PC-9 (cell line): ENCODE data around the gene RPL10A. TPM values are rescaled to one million over a fixed set of nuclear protein-coding genes. Genes with fewer than 3 reads are reported as not detected.

Source experiments
- BruUV-seq: library from RNA; stranded (reverse); fragments of 400-500 nt; replicated peaks from 2 replicates; lab custom pipeline; 2021; lab: Mats Ljungman, UMichigan
- CTCF ChIA-PET: fragments of 300-600 bp; sonication (Branson Sonifier 250); formaldehyde crosslinking; loops from one replicate; lab custom pipeline; 2022; ENCODE audit warnings: antibody characterized with exemption; lab: Charles Lee
- POLR2A ChIA-PET: fragments of 300-600 bp; sonication (Branson Sonifier 250); formaldehyde crosslinking; loops from one replicate; lab custom pipeline; 2022; ENCODE audit warnings: antibody characterized with exemption; ENCODE audit not compliant: unreplicated experiment; lab: Charles Lee
- DNase-seq, 2 experiments: peaks; one replicate each; pipeline versions ENCODE4 v3.0.0 to v3.0.0-alpha.2; 2015 to 2022; ENCODE audit warnings: mixed read lengths in 1 of 2
- H2AFZ ChIP-seq: fragments of 200-600 bp; sonication (generic); 2 replicates; pipeline ENCODE4 v1.8.1; 2017; ENCODE audit warnings: antibody characterized with exemption
- H3F3A ChIP-seq: fragments of 200-600 bp; sonication (generic); 2 replicates; pipeline ENCODE4 v1.8.1; 2017; ENCODE audit warnings: antibody characterized with exemption, mild to moderate bottlenecking, low read depth; ENCODE audit not compliant: insufficient read depth
- H3K27ac ChIP-seq: fragments of 200-600 bp; sonication (generic); 2 replicates; pipeline ENCODE4 v1.6.1; 2016; ENCODE audit warnings: mixed run types
- H3K27me3 ChIP-seq: fragments of 200-600 bp; sonication (generic); 2 replicates; pipeline ENCODE4 v1.6.1; 2016; ENCODE audit warnings: low read depth, mixed run types; ENCODE audit not compliant: insufficient read depth
- H3K36me3 ChIP-seq: fragments of 200-600 bp; sonication (generic); 2 replicates; pipeline ENCODE4 v1.6.1; 2016; ENCODE audit warnings: low read depth, mixed run types
- H3K4me1 ChIP-seq: fragments of 200-600 bp; sonication (generic); replicated peaks from 2 replicates; pipeline ENCODE4 v1.6.1; 2016; ENCODE audit warnings: mixed run types; ENCODE audit not compliant: insufficient read depth
- H3K4me2 ChIP-seq: fragments of 200-600 bp; sonication (generic); 2 replicates; pipeline ENCODE4 v1.6.1; 2017; ENCODE audit warnings: mixed run types
- H3K4me3 ChIP-seq: fragments of 200-600 bp; sonication (generic); 2 replicates; pipeline ENCODE4 v1.6.1; 2016; ENCODE audit warnings: mixed run types
- H3K79me2 ChIP-seq: fragments of 200-600 bp; sonication (generic); 2 replicates; pipeline ENCODE4 v1.6.1; 2017; ENCODE audit warnings: low read depth, mixed run types
- H3K9me2 ChIP-seq: fragments of 200-600 bp; sonication (generic); 2 replicates; pipeline ENCODE4 v1.8.1; 2017; ENCODE audit warnings: mild to moderate bottlenecking; ENCODE audit not compliant: insufficient read depth
- H3K9me3 ChIP-seq: fragments of 200-600 bp; sonication (generic); 2 replicates; pipeline ENCODE4 v1.8.1; 2016; ENCODE audit warnings: low read depth; ENCODE audit not compliant: insufficient read depth
- H4K20me1 ChIP-seq: fragments of 200-600 bp; sonication (generic); 2 replicates; pipeline ENCODE4 v1.8.1; 2017; ENCODE audit not compliant: insufficient read depth
- EZH2 ChIP-seq: fragments of 200-600 bp; sonication (generic); IDR thresholded peaks from 2 replicates; pipeline ENCODE4 v1.8.0; 2017; ENCODE audit warnings: antibody characterized with exemption, low read depth
- intact Hi-C: fragments of 100-400 bp; cut with micrococcal nuclease; formaldehyde crosslinking; loops from one replicate; pipeline ENCODE4 v1.10.0; 2022; ENCODE audit not compliant: unreplicated experiment
- total RNA-seq: library from RNA; stranded (reverse); gene quantifications from 2 replicates; pipeline ENCODE4 v1.2.3, GENCODE V29; 2021
- TF ChIP-seq, protein P1 (sequence below): fragments of 200-600 bp; sonication (generic); conservative IDR thresholded peaks from 2 replicates; pipeline ENCODE4 v1.6.1; 2017; ENCODE audit warnings: mixed run types, antibody characterized with exemption, mild to moderate bottlenecking, moderate library complexity

Gene RPL10A
- total RNA-seq, 1 experiment from 2014 or later, result 1,335 TPM

- CTCF ChIA-PET, result interaction anchor here (0.5 kb wide), 1 partner anchor 93 kb away, joined by 13 read pairs; no protein-coding TSS in a partner anchor
Measured at GRCh38 chr6:35439308-35439707, 28.9 kb upstream of the RPL10A start.

GRCh38 chr6:35441205-35441604 lies 27.0 kb upstream of the RPL10A start:
- Histone ChIP-seq H3K9me2 (no peaks in the 10 kb centered on the region), H3K27ac (no peak overlapping the region), H3K4me3 (no peak overlapping the region), H3F3A (no peaks in the 10 kb centered on the region), H3K27me3 (no peaks in the 10 kb centered on the region), H2AFZ (no peak overlapping the region), H3K79me2 (no peaks in the 10 kb centered on the region), H3K4me1 (no peaks in the 10 kb centered on the region), H3K36me3 (no peaks in the 10 kb centered on the region), H4K20me1 (no peaks in the 10 kb centered on the region), H3K9me3 (no peaks in the 10 kb centered on the region), H3K4me2 (no peak overlapping the region)
- POLR2A ChIA-PET, result no interaction called here
- TF ChIP-seq EZH2, result no peak
- TF ChIP-seq, protein P1, sequence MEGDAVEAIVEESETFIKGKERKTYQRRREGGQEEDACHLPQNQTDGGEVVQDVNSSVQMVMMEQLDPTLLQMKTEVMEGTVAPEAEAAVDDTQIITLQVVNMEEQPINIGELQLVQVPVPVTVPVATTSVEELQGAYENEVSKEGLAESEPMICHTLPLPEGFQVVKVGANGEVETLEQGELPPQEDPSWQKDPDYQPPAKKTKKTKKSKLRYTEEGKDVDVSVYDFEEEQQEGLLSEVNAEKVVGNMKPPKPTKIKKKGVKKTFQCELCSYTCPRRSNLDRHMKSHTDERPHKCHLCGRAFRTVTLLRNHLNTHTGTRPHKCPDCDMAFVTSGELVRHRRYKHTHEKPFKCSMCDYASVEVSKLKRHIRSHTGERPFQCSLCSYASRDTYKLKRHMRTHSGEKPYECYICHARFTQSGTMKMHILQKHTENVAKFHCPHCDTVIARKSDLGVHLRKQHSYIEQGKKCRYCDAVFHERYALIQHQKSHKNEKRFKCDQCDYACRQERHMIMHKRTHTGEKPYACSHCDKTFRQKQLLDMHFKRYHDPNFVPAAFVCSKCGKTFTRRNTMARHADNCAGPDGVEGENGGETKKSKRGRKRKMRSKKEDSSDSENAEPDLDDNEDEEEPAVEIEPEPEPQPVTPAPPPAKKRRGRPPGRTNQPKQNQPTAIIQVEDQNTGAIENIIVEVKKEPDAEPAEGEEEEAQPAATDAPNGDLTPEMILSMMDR, result no peak
- no peak for DNase-seq
- CTCF ChIA-PET, result no interaction called here
- intact Hi-C loops, result no loop called here
- BruUV-seq, result no TSS peak

More at GRCh38 chr6:35439308-35439707, 28.9 kb upstream of the RPL10A start:
- no TSS peak for BruUV-seq
- intact Hi-C loops, result no loop called here
- TF ChIP-seq, protein P1, result no peak
- H2AFZ ChIP-seq, result no peak overlapping the region
- no peak overlapping the region for H3K4me2 ChIP-seq
- no peaks in the 10 kb centered on the region for H3K27me3 ChIP-seq
- no peaks in the 10 kb centered on the region for H4K20me1 ChIP-seq
- no peak overlapping the region for H3K27ac ChIP-seq
- H3K4me1 ChIP-seq, result no peaks in the 10 kb centered on the region
- no peaks in the 10 kb centered on the region for H3K79me2 ChIP-seq
- no peaks in the 10 kb centered on the region for H3K9me2 ChIP-seq
- no peak for DNase-seq
- H3K36me3 ChIP-seq, result no peaks in the 10 kb centered on the region
- H3K9me3 ChIP-seq, result no peaks in the 10 kb centered on the region
- H3F3A ChIP-seq, result no peaks in the 10 kb centered on the region
- no peak overlapping the region for H3K4me3 ChIP-seq
- POLR2A ChIA-PET, result no interaction called here

GRCh38 chr6:35441642-35442041 lies 26.6 kb upstream of the RPL10A start:
- intact Hi-C loops, result no loop called here
- BruUV-seq, result no TSS peak
- no peak for TF ChIP-seq EZH2
- TF ChIP-seq, protein P1, result no peak
- Histone ChIP-seq H3K4me2 (no peak overlapping the region), H3K4me1 (no peaks in the 10 kb centered on the region), H3K27me3 (no peaks in the 10 kb centered on the region), H4K20me1 (no peaks in the 10 kb centered on the region), H3F3A (no peaks in the 10 kb centered on the region), H3K79me2 (no peaks in the 10 kb centered on the region), H3K9me2 (no peaks in the 10 kb centered on the region), H3K36me3 (no peaks in the 10 kb centered on the region), H2AFZ (no peak overlapping the region), H3K9me3 (no peaks in the 10 kb centered on the region), H3K4me3 (no peak overlapping the region), H3K27ac (no peak overlapping the region)
- DNase-seq, result no peak
- POLR2A ChIA-PET, result no interaction called here
- CTCF ChIA-PET, result no interaction called here
